Keratinocyte (primary cell): ENCODE results near the gene ABLIM2.

Source experiments
- EZH2 ChIP-seq: IDR thresholded peaks from one replicate; pipeline ENCODE4 v1.6.1; 2012; ENCODE audit warnings: inconsistent platforms, mild to moderate bottlenecking, low read length, moderate library complexity
- TF ChIP-seq, protein P1 (sequence below), 3 experiments: IDR thresholded peaks in 1 of 3; conservative IDR thresholded peaks in 1 of 3; optimal IDR thresholded peaks in 1 of 3; 2 replicates in 2 of 3; 3 replicates in 1 of 3; pipeline versions ENCODE3 to v1.5.1; 2011; ENCODE audit warnings: low read length in 3 of 3, mild to moderate bottlenecking in 3 of 3, moderate library complexity in 2 of 3, control low read depth in 1 of 3, inconsistent platforms in 1 of 3; ENCODE audit not compliant: insufficient read depth in 2 of 3; ENCODE audit errors: extremely low read depth in 1 of 3

GRCh38 chr4:7968262-7968896 is 190.2 kb downstream of the ABLIM2 start:
- TF ChIP-seq, protein P1, sequence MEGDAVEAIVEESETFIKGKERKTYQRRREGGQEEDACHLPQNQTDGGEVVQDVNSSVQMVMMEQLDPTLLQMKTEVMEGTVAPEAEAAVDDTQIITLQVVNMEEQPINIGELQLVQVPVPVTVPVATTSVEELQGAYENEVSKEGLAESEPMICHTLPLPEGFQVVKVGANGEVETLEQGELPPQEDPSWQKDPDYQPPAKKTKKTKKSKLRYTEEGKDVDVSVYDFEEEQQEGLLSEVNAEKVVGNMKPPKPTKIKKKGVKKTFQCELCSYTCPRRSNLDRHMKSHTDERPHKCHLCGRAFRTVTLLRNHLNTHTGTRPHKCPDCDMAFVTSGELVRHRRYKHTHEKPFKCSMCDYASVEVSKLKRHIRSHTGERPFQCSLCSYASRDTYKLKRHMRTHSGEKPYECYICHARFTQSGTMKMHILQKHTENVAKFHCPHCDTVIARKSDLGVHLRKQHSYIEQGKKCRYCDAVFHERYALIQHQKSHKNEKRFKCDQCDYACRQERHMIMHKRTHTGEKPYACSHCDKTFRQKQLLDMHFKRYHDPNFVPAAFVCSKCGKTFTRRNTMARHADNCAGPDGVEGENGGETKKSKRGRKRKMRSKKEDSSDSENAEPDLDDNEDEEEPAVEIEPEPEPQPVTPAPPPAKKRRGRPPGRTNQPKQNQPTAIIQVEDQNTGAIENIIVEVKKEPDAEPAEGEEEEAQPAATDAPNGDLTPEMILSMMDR (optimal IDR thresholded peaks at IDR 0.05 in 1 of 3, IDR thresholded peaks at IDR 0.05 in 1 of 3, conservative IDR thresholded peaks at IDR 0.05 in 1 of 3; ENCODE audit: extremely low read depth in 1 of 3, insufficient read depth in 2 of 3, low read length in 3 of 3) = no peak
- no peak for TF ChIP-seq EZH2
